Prostate gland (tissue), 2 donors: ENCODE measurements around the gene LRRC1.
A peak's percentile ranks its signal among the peaks of the same experiment; 100 is the strongest.

Source experiments
- POLR2A ChIP-seq: fragments of 450-650 bp; IDR thresholded peaks from one replicate; pipeline ENCODE4 v1.6.1; 2016; ENCODE audit warnings: antibody characterized with exemption, mild to moderate bottlenecking
- POLR2AphosphoS5 ChIP-seq: sonication (generic); formaldehyde crosslinking; IDR thresholded peaks from one replicate; pipeline ENCODE4 v1.6.1; 2017; ENCODE audit warnings: antibody characterized with exemption
- TF ChIP-seq, protein P1 (sequence below), 4 experiments: fragments of 200-600 bp in 2 of 4; fragments of 450-650 bp in 2 of 4; sonication (generic) in 2 of 4; IDR thresholded peaks; 1 replicate in 3 of 4; 2 replicates in 1 of 4; pipeline ENCODE4 v1.5.1; 2016 to 2019; ENCODE audit warnings: antibody characterized with exemption in 4 of 4, mild to moderate bottlenecking in 2 of 4, moderate library complexity in 2 of 4

DNA sequence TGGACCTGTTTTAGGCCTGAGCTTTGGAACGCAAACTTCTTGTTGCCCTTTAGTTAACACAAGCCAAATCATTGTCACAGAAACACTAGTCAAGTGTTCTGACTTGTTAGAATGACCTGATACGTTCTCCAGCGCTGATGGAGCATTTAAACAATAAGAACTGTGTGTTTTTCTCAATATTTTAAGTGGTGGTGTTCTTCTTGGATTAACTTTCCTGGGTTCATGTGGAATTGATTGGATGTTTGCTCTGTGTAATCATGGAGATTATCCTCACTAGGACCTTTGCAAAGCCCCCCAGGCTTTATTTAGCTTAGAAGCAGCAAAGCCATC lies 1.6 kb downstream of the LRRC1 start:
- TF ChIP-seq, protein P1, sequence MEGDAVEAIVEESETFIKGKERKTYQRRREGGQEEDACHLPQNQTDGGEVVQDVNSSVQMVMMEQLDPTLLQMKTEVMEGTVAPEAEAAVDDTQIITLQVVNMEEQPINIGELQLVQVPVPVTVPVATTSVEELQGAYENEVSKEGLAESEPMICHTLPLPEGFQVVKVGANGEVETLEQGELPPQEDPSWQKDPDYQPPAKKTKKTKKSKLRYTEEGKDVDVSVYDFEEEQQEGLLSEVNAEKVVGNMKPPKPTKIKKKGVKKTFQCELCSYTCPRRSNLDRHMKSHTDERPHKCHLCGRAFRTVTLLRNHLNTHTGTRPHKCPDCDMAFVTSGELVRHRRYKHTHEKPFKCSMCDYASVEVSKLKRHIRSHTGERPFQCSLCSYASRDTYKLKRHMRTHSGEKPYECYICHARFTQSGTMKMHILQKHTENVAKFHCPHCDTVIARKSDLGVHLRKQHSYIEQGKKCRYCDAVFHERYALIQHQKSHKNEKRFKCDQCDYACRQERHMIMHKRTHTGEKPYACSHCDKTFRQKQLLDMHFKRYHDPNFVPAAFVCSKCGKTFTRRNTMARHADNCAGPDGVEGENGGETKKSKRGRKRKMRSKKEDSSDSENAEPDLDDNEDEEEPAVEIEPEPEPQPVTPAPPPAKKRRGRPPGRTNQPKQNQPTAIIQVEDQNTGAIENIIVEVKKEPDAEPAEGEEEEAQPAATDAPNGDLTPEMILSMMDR (IDR thresholded peaks at IDR 0.05): no peak
- TF ChIP-seq POLR2A: no peak
- peak; percentile 16 for TF ChIP-seq POLR2AphosphoS5
